Right lobe of liver (tissue), 6 donors: Measurements from ENCODE around the gene ALOX5. TPM values are rescaled to one million over a fixed set of nuclear protein-coding genes. Genes with fewer than 3 reads are reported as not detected.
A peak's percentile ranks its signal among the peaks of the same experiment; 100 is the strongest.
"Not testable (repeated sequence)": the region's sequence is repeated elsewhere in the genome, so short reads cannot be mapped to it uniquely, and the experiment has no call there.

Experiments
- ATAC-seq, 4 donors: fragments of 200-7000 bp; cut with Tn5 transposase; one replicate each; pipeline ENCODE4 v1.9.1; 2020; ENCODE audit warnings: mild to moderate bottlenecking in 4 of 4, moderate library complexity in 4 of 4
- DNase-seq, 3 donors: peaks; one replicate each; pipeline ENCODE4 v3.0.0-alpha.2; 2020
- H3K27ac ChIP-seq, 3 donors: fragments of 200-600 bp; one replicate each; pipeline ENCODE4 v1.8.0; 2022
- H3K27me3 ChIP-seq, 2 donors: fragments of 200-600 bp; one replicate each; pipeline ENCODE4 v1.8.0; 2022
- H3K36me3 ChIP-seq, 4 donors: fragments of 200-600 bp; sonication (generic) in 1 of 4; one replicate each; pipeline versions ENCODE4 v1.5.1 to v1.8.0; 2017 to 2022; ENCODE audit warnings: control low read depth in 1 of 4
- H3K4me1 ChIP-seq, 4 donors: fragments of 200-600 bp; sonication (generic) in 1 of 4; one replicate each; pipeline versions ENCODE4 v1.5.1 to v1.8.0; 2017 to 2022; ENCODE audit warnings: control low read depth in 1 of 4
- H3K4me3 ChIP-seq, 3 donors: fragments of 200-600 bp; one replicate each; pipeline ENCODE4 v1.8.0; 2022
- H3K9me3 ChIP-seq, 4 donors: fragments of 200-600 bp; sonication (generic) in 1 of 4; one replicate each; pipeline versions ENCODE4 v1.5.1 to v1.8.0; 2017 to 2022; ENCODE audit warnings: control low read depth in 1 of 4
- CTCF ChIP-seq, 4 donors: fragments of 200-600 bp in 3 of 4; fragments of 450-650 bp in 1 of 4; IDR thresholded peaks; one replicate each; pipeline versions ENCODE4 v1.5.1 to v1.8.0; 2016 to 2022; ENCODE audit warnings: antibody characterized with exemption in 4 of 4, mild to moderate bottlenecking in 2 of 4
- POLR2A ChIP-seq: fragments of 450-650 bp; IDR thresholded peaks from one replicate; pipeline ENCODE4 v1.6.1; 2017; ENCODE audit warnings: antibody characterized with exemption, mild to moderate bottlenecking
- WGBS: methylation state at CpG from one replicate; pipeline ENCODE4 v1.1.6; 2018; ENCODE audit warnings: low coverage, low lambda C conversion rate; ENCODE audit not compliant: insufficient coverage; ENCODE audit errors: missing lambda C conversion rate; 5-methylcytosine and 5-hydroxymethylcytosine counted together
- intact Hi-C, 2 donors: fragments of 100-400 bp; cut with DNase I; formaldehyde crosslinking; loops; one replicate each; pipeline versions ENCODE4 v1.11.2 to v1.14.1; 2022
- total RNA-seq, 6 experiments: library from RNA; depleted of rRNA in 2 of 6; stranded (reverse); fragments of >200 nt in 2 of 6; fragmentation: NEBNext Ultra II Directional in 3 of 6; extraction: Animal tissue kit (Norgen Biotek cat#: 25700) in 3 of 6; gene quantifications; one replicate each; pipeline versions ENCODE4 v1.1.0 to v1.2.4, GENCODE V29; 2016 to 2023
- donor health status: DM: no; HTN: yes; CAD: no.
- donor health status: DM: no; HTN: no; CAD: no.
- donor health status: DM: no; HTN: no; CAD: no.
- donor health status: DM: no; HTN: yes; CAD: no.
- donor health status: DM: no; HTN: yes; CAD: no.

The ALOX5 gene
- total RNA-seq, 6 experiments from 2014 or later = 3.1 to 10.9 (median 6.6) TPM

GRCh38 chr10:45407542-45407941 is 33.5 kb downstream of the ALOX5 start:
- WGBS = 34% methylated on average over 2 of the region's 2 CpGs

GRCh38 chr10:45408421-45409319 is 34.7 kb downstream of the ALOX5 start:
- WGBS = 34% methylated on average over 4 of the region's 5 CpGs
- no peak for DNase-seq
- intact Hi-C loops = no loop called here

More at GRCh38 chr10:45407542-45407941, 33.5 kb downstream of the ALOX5 start:
- Histone ChIP-seq H3K36me3 (no peaks in the 10 kb centered on the region), H3K27ac (no peak overlapping the region), H3K4me3 (no peak overlapping the region), H3K4me1 (no peaks in the 10 kb centered on the region), H3K27me3 (no peaks in the 10 kb centered on the region), H3K9me3 (no peaks in the 10 kb centered on the region)
- ATAC-seq = no peak
- intact Hi-C loops = no loop called here
- DNase-seq = no peak
- TF ChIP-seq CTCF (IDR thresholded peaks at IDR 0.05) (no peak), POLR2A (no peak)

GRCh38 chr10:45409347-45409746 is 35.3 kb downstream of the ALOX5 start:
- H3K27ac ChIP-seq = not testable (repeated sequence)

More at GRCh38 chr10:45408421-45409319, 34.7 kb downstream of the ALOX5 start:
- ATAC-seq = peak; percentile 13 to 53 (median 45)
- TF ChIP-seq CTCF (IDR thresholded peaks at IDR 0.05) = no peak
- TF ChIP-seq POLR2A = no peak
- Histone ChIP-seq H3K9me3 (no peaks in the 10 kb centered on the region), H3K27me3 (no peaks in the 10 kb centered on the region), H3K36me3 (no peaks in the 10 kb centered on the region), H3K4me1 (no peaks in the 10 kb centered on the region), H3K4me3 (no peak overlapping the region), H3K27ac (no peak overlapping the region)

DNA sequence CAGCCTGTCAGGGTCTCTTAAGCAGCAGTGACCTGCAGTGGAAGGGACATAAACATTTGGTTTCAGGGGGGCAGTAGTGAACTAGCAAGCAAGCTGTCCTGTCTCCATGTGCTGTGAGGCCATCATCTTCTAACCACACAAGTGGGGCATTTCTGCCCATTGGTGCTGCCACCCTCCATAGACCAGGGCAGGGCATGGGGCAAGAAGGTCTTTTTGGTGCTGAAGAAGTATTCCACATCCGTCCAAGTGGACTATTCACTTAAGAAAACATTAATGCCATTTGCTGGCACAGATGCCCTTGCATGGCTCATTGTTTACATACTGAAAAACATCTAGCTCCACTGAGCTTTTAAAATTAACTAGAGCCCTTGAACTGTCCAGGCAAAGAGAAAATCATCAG is 35.8 kb downstream of the ALOX5 start:
- Histone ChIP-seq H3K9me3 (no peaks in the 10 kb centered on the region), H3K36me3 (no peaks in the 10 kb centered on the region), H3K4me1 (no peaks in the 10 kb centered on the region), H3K27ac (no peak overlapping the region), H3K27me3 (no peaks in the 10 kb centered on the region), H3K4me3 (no peak overlapping the region)
- intact Hi-C loops = no loop called here
- DNase-seq = no peak
- WGBS = 25% methylated on average over 1 of the region's 1 CpG
- TF ChIP-seq POLR2A = no peak
- no peak for TF ChIP-seq CTCF (IDR thresholded peaks at IDR 0.05)
- ATAC-seq = no peak

More at GRCh38 chr10:45409347-45409746, 35.3 kb downstream of the ALOX5 start:
- H3K36me3 ChIP-seq, H3K9me3 ChIP-seq, ATAC-seq, H3K4me3 ChIP-seq, DNase-seq, H3K27me3 ChIP-seq, H3K4me1 ChIP-seq, intact Hi-C loops: not testable (repeated sequence)

- no peaks in the 10 kb centered on the region for H3K36me3 ChIP-seq
- intact Hi-C loops = no loop called here
- H3K4me3 ChIP-seq = no peak overlapping the region
- no peak overlapping the region for H3K27ac ChIP-seq
- no peak for ATAC-seq
- H3K4me1 ChIP-seq = no peaks in the 10 kb centered on the region
- no peaks in the 10 kb centered on the region for H3K27me3 ChIP-seq
- WGBS = 62% methylated on average over 2 of the region's 2 CpGs
- no peak for DNase-seq
- TF ChIP-seq CTCF (IDR thresholded peaks at IDR 0.05) (no peak), POLR2A (no peak)
- H3K9me3 ChIP-seq = no peaks in the 10 kb centered on the region
Observed at GRCh38 chr10:45410489-45410806, 36.4 kb downstream of the ALOX5 start.
